Measurements from ENCODE around the gene NID1.
"Not testable (repeated sequence)": the region's sequence is repeated elsewhere in the genome, so short reads cannot be mapped to it uniquely, and the experiment has no call there.

Gene NID1

GRCh38 chr1:235995511-235995910, 69.4 kb downstream of the NID1 start:
- DNase-seq = no peak

- no peak for DNase-seq
These were observed 71.2 kb downstream of the NID1 start for GRCh38 chr1:235993652-235994051.

- DNase-seq = no peak
These were observed 72.0 kb downstream of the NID1 start for GRCh38 chr1:235992868-235993267.

GRCh38 chr1:235992346-235992745, 72.5 kb downstream of the NID1 start:
- DNase-seq = no peak

GRCh38 chr1:235990330-235990795, 74.5 kb downstream of the NID1 start:
- no peak for DNase-seq

- DNase-seq = no peak
These were observed 75.8 kb downstream of the NID1 start for GRCh38 chr1:235989105-235989504.

GRCh38 chr1:235986869-235987268, 78.0 kb downstream of the NID1 start:
- no peak for DNase-seq

- DNase-seq = no peak
These were observed 80.7 kb downstream of the NID1 start for GRCh38 chr1:235984041-235984825.

GRCh38 chr1:235980976-235981375, 83.9 kb downstream of the NID1 start:
- DNase-seq = no peak

GRCh38 chr1:235979716-235980333, 85.1 kb downstream of the NID1 start:
- DNase-seq = no peak

- no peak for DNase-seq
These were observed 85.7 kb downstream of the NID1 start for GRCh38 chr1:235979176-235979575.

GRCh38 chr1:235976490-235976889, 88.4 kb downstream of the NID1 start:
- no peak for DNase-seq

- no peak for DNase-seq
These were observed 90.3 kb downstream of the NID1 start for GRCh38 chr1:235974616-235975015.

- DNase-seq = not testable (repeated sequence)
These were observed 92.2 kb downstream of the NID1 start for GRCh38 chr1:235972691-235973090.

GRCh38 chr1:235972311-235972689, 92.6 kb downstream of the NID1 start:
- DNase-seq = no peak

- DNase-seq = peak; percentile 93
These were observed 93.1 kb downstream of the NID1 start for GRCh38 chr1:235971571-235972310.

GRCh38 chr1:235971020-235971419, 93.9 kb downstream of the NID1 start:
- no peak for DNase-seq

GRCh38 chr1:235968831-235969230, 96.1 kb downstream of the NID1 start:
- no peak for DNase-seq

- DNase-seq = not testable (repeated sequence)
These were observed 98.8 kb downstream of the NID1 start for GRCh38 chr1:235966134-235966533.

- peak; percentile 21 for DNase-seq
These were observed 104.1 kb downstream of the NID1 start for GRCh38 chr1:235960809-235961208.

GRCh38 chr1:235958021-235958420, 106.9 kb downstream of the NID1 start:
- no peak for DNase-seq

- no peak for DNase-seq
These were observed 109.1 kb downstream of the NID1 start for GRCh38 chr1:235955777-235956176.

All from NCI-H1436 (cell line).